ENCODE measurements around the gene CRIP3. TPM values are rescaled to one million over a fixed set of nuclear protein-coding genes. Genes with fewer than 3 reads are reported as not detected.
A peak's percentile ranks its signal among the peaks of the same experiment; 100 is the strongest.

The CRIP3 gene
- total RNA-seq, 1 experiment from 2014 or later = not detected

GRCh38 chr6:43265564-43265963, 43.1 kb downstream of the CRIP3 start:
- no peak overlapping the region for H3K4me3 ChIP-seq
- H3K36me3 ChIP-seq = no peaks in the 10 kb centered on the region
- peaks cover 6% of the 10 kb centered on the region; the same call in 1 of the 2 replicates for H3K4me1 ChIP-seq
- no peak overlapping the region for H3K27ac ChIP-seq
- H3K27me3 ChIP-seq = peaks cover 3% of the 10 kb centered on the region; the same call in 1 of the 2 replicates
- DNase-seq = no peak
- H3K9me3 ChIP-seq (replicated peaks) = no peaks in the 10 kb centered on the region

- Histone ChIP-seq H3K36me3 (no peaks in the 10 kb centered on the region), H3K9me3 (replicated peaks) (no peaks in the 10 kb centered on the region), H3K4me1 (no peaks in the 10 kb centered on the region), H3K27me3 (peaks cover 3% of the 10 kb centered on the region; the same call in 1 of the 2 replicates), H3K4me3 (no peak overlapping the region), H3K27ac (no peak overlapping the region)
- no peak for DNase-seq
Observed at GRCh38 chr6:43264599-43265145, 44.0 kb downstream of the CRIP3 start.

- Histone ChIP-seq H3K27me3 (peaks cover 3% of the 10 kb centered on the region; the same call in 1 of the 2 replicates), H3K4me3 (no peak overlapping the region), H3K36me3 (no peaks in the 10 kb centered on the region), H3K9me3 (replicated peaks) (no peaks in the 10 kb centered on the region), H3K4me1 (no peaks in the 10 kb centered on the region), H3K27ac (no peak overlapping the region)
- DNase-seq = peak; percentile 77 to 81
Observed at GRCh38 chr6:43263314-43264178, 45.1 kb downstream of the CRIP3 start.

GRCh38 chr6:43262780-43263313, 45.8 kb downstream of the CRIP3 start:
- Histone ChIP-seq H3K4me3 (no peak overlapping the region), H3K4me1 (no peaks in the 10 kb centered on the region)

GRCh38 chr6:43262000-43262779, 46.4 kb downstream of the CRIP3 start:
- Histone ChIP-seq H3K9me3 (replicated peaks) (no peaks in the 10 kb centered on the region), H3K4me1 (no peaks in the 10 kb centered on the region), H3K36me3 (no peaks in the 10 kb centered on the region), H3K27ac (no peak overlapping the region), H3K4me3 (no peak overlapping the region), H3K27me3 (peaks cover 3% of the 10 kb centered on the region; the same call in 1 of the 2 replicates)
- DNase-seq = no peak

More at GRCh38 chr6:43262780-43263313, 45.8 kb downstream of the CRIP3 start:
- no peak for DNase-seq
- Histone ChIP-seq H3K27ac (no peak overlapping the region), H3K9me3 (replicated peaks) (no peaks in the 10 kb centered on the region), H3K36me3 (no peaks in the 10 kb centered on the region), H3K27me3 (peaks cover 3% of the 10 kb centered on the region; the same call in 1 of the 2 replicates)

GRCh38 chr6:43261198-43261597, 47.4 kb downstream of the CRIP3 start:
- no peak overlapping the region for H3K4me3 ChIP-seq
- peaks cover 8% of the 10 kb centered on the region; the same call in 1 of the 2 replicates for H3K27me3 ChIP-seq
- no peaks in the 10 kb centered on the region for H3K36me3 ChIP-seq
- DNase-seq = no peak
- H3K9me3 ChIP-seq (replicated peaks) = no peaks in the 10 kb centered on the region
- H3K27ac ChIP-seq = no peak overlapping the region
- no peaks in the 10 kb centered on the region for H3K4me1 ChIP-seq

GRCh38 chr6:43260791-43261190, 47.8 kb downstream of the CRIP3 start:
- H3K4me1 ChIP-seq = no peaks in the 10 kb centered on the region
- no peaks in the 10 kb centered on the region for H3K9me3 ChIP-seq (replicated peaks)
- H3K27me3 ChIP-seq = peaks cover 8% of the 10 kb centered on the region; the same call in 1 of the 2 replicates
- no peak overlapping the region for H3K27ac ChIP-seq
- H3K4me3 ChIP-seq = no peak overlapping the region
- no peak for DNase-seq
- H3K36me3 ChIP-seq = no peaks in the 10 kb centered on the region

GRCh38 chr6:43258807-43259686, 49.6 kb downstream of the CRIP3 start:
- Histone ChIP-seq H3K36me3 (no peaks in the 10 kb centered on the region), H3K27ac (no peak overlapping the region), H3K9me3 (replicated peaks) (no peaks in the 10 kb centered on the region), H3K4me3 (no peak overlapping the region), H3K27me3 (peaks cover 8% of the 10 kb centered on the region; the same call in 1 of the 2 replicates), H3K4me1 (no peaks in the 10 kb centered on the region)
- DNase-seq = no peak

GRCh38 chr6:43258180-43258579, 50.4 kb downstream of the CRIP3 start:
- Histone ChIP-seq H3K27ac (no peak overlapping the region), H3K27me3 (peaks cover 8% of the 10 kb centered on the region; the same call in 1 of the 2 replicates), H3K4me1 (no peaks in the 10 kb centered on the region), H3K4me3 (no peak overlapping the region), H3K9me3 (replicated peaks) (no peaks in the 10 kb centered on the region), H3K36me3 (no peaks in the 10 kb centered on the region)
- DNase-seq = no peak

- DNase-seq = no peak
- H3K4me3 ChIP-seq = no peak overlapping the region
- H3K27ac ChIP-seq = no peak overlapping the region
- H3K27me3 ChIP-seq = peaks cover 8% of the 10 kb centered on the region; the same call in 1 of the 2 replicates
- H3K4me1 ChIP-seq = no peaks in the 10 kb centered on the region
- H3K9me3 ChIP-seq (replicated peaks) = no peaks in the 10 kb centered on the region
- no peaks in the 10 kb centered on the region for H3K36me3 ChIP-seq
Observed at GRCh38 chr6:43257367-43258145, 51.1 kb downstream of the CRIP3 start.

- Histone ChIP-seq H3K36me3 (no peaks in the 10 kb centered on the region), H3K27me3 (peaks cover 9% of the 10 kb centered on the region), H3K27ac (no peak overlapping the region), H3K4me3 (no peak overlapping the region), H3K9me3 (replicated peaks) (no peaks in the 10 kb centered on the region), H3K4me1 (no peaks in the 10 kb centered on the region)
- DNase-seq = no peak
Observed at GRCh38 chr6:43256670-43257366, 51.8 kb downstream of the CRIP3 start.
